ENCODE results near the gene ATG9A.

GRCh38 chr2:219229305-219230058, at the start of gene ATG9A, which contains the start of gene ANKZF1:
- no peak for TF ChIP-seq THRB (CRISPR knock-in tag; conservative IDR thresholded peaks at IDR 0.05)
- peak; percentile 95 for TF ChIP-seq ZNF407 (IDR thresholded peaks at IDR 0.05; ENCODE audit: low read depth)
- TF ChIP-seq ZBED1 (IDR thresholded peaks at IDR 0.05) = no peak
- no peak; a peak in 1 of 6 replicates for TF ChIP-seq CTCF (IDR thresholded peaks at IDR 0.05 in 2 of 3, conservative IDR thresholded peaks at IDR 0.05 in 1 of 3; ENCODE audit: insufficient read depth in 2 of 3, low read depth in 1 of 3, low read length in 3 of 3)
- TF ChIP-seq ARNT (IDR thresholded peaks at IDR 0.05) = no peak
- no peak for TF ChIP-seq ZFP91 (CRISPR knock-in tag; IDR thresholded peaks at IDR 0.05)
- TF ChIP-seq ZBTB11 (CRISPR knock-in tag; IDR thresholded peaks at IDR 0.05) = peak in 1 of 3 experiments; percentile 77; a peak in 2 of 6 replicates
- TF ChIP-seq EZH2 (IDR thresholded peaks at IDR 0.05; ENCODE audit: borderline replicate concordance, low read depth, low read length) = no peak
- TF ChIP-seq GMEB1 (CRISPR knock-in tag; IDR thresholded peaks at IDR 0.05) = no peak
- TF ChIP-seq STAG1 (CRISPR knock-in tag; IDR thresholded peaks at IDR 0.05; ENCODE audit: borderline replicate concordance) = no peak
